Stromal cell of bone marrow (primary cell): ENCODE data around the gene AUTS2.

Source experiments
- DNase-seq: peaks from one replicate; pipeline ENCODE4 v3.0.0-alpha.2; 2012; ENCODE audit warnings: low read depth

AUTS2 gene

GRCh38 chr7:70384891-70385290 lies 786.6 kb downstream of the AUTS2 start:
- DNase-seq = no peak

- DNase-seq = no peak
Observed at GRCh38 chr7:70387217-70387616, 788.9 kb downstream of the AUTS2 start.

GRCh38 chr7:70389531-70390151 lies 791.4 kb downstream of the AUTS2 start:
- DNase-seq = no peak

- DNase-seq = no peak
Observed at GRCh38 chr7:70390251-70390650, 792.0 kb downstream of the AUTS2 start.

GRCh38 chr7:70392256-70392876 lies 794.1 kb downstream of the AUTS2 start:
- DNase-seq = peak; percentile 81

- DNase-seq = no peak
Observed at GRCh38 chr7:70392877-70393435, 794.7 kb downstream of the AUTS2 start.

- DNase-seq = no peak
Observed at GRCh38 chr7:70393956-70394355, 795.7 kb downstream of the AUTS2 start.

GRCh38 chr7:70400829-70401380 lies 802.6 kb downstream of the AUTS2 start:
- no peak for DNase-seq

GRCh38 chr7:70402069-70402468 lies 803.8 kb downstream of the AUTS2 start:
- DNase-seq = no peak

- DNase-seq = no peak
Observed at GRCh38 chr7:70405241-70405640, 807.0 kb downstream of the AUTS2 start.

GRCh38 chr7:70406186-70406949 lies 808.1 kb downstream of the AUTS2 start:
- no peak for DNase-seq

GRCh38 chr7:70406950-70407209 lies 808.6 kb downstream of the AUTS2 start:
- DNase-seq = no peak

- DNase-seq = no peak
Observed at GRCh38 chr7:70408477-70408876, 810.2 kb downstream of the AUTS2 start.

- DNase-seq = no peak
Observed at GRCh38 chr7:70408891-70409290, 810.6 kb downstream of the AUTS2 start.

GRCh38 chr7:70410134-70410750 lies 812.0 kb downstream of the AUTS2 start:
- no peak for DNase-seq

GRCh38 chr7:70414368-70414767 lies 816.1 kb downstream of the AUTS2 start:
- DNase-seq = no peak

GRCh38 chr7:70415179-70415972 lies 817.1 kb downstream of the AUTS2 start:
- no peak for DNase-seq

GRCh38 chr7:70416347-70416985 lies 818.2 kb downstream of the AUTS2 start:
- no peak for DNase-seq

GRCh38 chr7:70416986-70417655 lies 818.8 kb downstream of the AUTS2 start:
- DNase-seq = no peak

- no peak for DNase-seq
Observed at GRCh38 chr7:70419526-70420380, 821.5 kb downstream of the AUTS2 start.
